GM12872 (cell line): ENCODE measurements around the gene PPM1K.
A peak's percentile ranks its signal among the peaks of the same experiment; 100 is the strongest.

Experiments used
- TF ChIP-seq, protein P1 (sequence below): IDR thresholded peaks from 3 replicates; pipeline ENCODE4 v1.5.1; 2011; ENCODE audit warnings: low read depth, mild to moderate bottlenecking, low read length, moderate library complexity; ENCODE audit not compliant: insufficient read depth

Gene PPM1K

GRCh38 chr4:88226143-88226542 is 58.2 kb downstream of the PPM1K start:
- TF ChIP-seq, protein P1, sequence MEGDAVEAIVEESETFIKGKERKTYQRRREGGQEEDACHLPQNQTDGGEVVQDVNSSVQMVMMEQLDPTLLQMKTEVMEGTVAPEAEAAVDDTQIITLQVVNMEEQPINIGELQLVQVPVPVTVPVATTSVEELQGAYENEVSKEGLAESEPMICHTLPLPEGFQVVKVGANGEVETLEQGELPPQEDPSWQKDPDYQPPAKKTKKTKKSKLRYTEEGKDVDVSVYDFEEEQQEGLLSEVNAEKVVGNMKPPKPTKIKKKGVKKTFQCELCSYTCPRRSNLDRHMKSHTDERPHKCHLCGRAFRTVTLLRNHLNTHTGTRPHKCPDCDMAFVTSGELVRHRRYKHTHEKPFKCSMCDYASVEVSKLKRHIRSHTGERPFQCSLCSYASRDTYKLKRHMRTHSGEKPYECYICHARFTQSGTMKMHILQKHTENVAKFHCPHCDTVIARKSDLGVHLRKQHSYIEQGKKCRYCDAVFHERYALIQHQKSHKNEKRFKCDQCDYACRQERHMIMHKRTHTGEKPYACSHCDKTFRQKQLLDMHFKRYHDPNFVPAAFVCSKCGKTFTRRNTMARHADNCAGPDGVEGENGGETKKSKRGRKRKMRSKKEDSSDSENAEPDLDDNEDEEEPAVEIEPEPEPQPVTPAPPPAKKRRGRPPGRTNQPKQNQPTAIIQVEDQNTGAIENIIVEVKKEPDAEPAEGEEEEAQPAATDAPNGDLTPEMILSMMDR, result no peak

- TF ChIP-seq, protein P1, result no peak
These were observed 58.9 kb downstream of the PPM1K start for GRCh38 chr4:88225232-88226105.

GRCh38 chr4:88223516-88223915 is 60.8 kb downstream of the PPM1K start:
- TF ChIP-seq, protein P1, result no peak

DNA sequence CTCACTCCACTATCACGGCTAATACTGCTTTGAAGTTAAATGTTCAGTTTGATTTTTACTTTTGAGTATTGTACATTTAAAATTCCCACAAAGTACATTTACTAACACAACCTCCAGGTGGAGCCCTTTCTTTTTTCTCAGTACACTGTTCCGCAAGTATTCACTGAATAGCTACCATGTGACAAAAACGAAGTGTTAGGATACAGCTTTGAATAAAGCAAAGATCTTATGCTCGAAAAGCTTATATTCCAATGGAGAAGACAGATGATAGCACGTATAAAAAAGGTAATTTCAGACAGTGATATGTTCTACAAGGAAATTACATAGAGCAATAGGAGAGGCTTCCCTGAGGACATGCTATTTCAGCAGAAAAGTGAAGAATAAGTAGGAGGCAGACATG is 65.3 kb downstream of the PPM1K start:
- TF ChIP-seq, protein P1, result peak; percentile 47

- TF ChIP-seq, protein P1, result no peak
These were observed 67.2 kb downstream of the PPM1K start for GRCh38 chr4:88217169-88217568.

- TF ChIP-seq, protein P1, result no peak
These were observed 68.0 kb downstream of the PPM1K start for GRCh38 chr4:88216395-88216794.

DNA sequence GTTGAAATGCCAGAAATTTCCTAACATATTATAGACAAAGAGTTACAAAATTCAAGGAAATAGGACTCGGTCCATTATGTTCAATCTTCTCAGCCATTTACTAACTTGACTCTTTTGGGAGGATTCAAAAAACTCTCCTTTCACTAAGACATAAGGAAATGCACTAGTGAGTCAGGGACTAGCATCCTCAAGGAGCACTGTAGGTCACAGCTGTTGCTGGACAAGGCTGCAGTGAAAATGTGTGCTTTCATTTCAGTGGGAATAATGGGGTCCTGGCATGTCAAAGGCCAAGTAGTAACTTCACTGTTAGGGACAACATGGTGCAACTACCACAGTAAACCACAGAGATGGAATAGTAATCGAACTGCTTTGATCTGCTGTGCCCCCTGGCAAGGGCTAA is 69.0 kb downstream of the PPM1K start:
- TF ChIP-seq, protein P1, result no peak
